ENCODE data around the gene AGPAT2. TPM values are rescaled to one million over a fixed set of nuclear protein-coding genes. Genes with fewer than 3 reads are reported as not detected.
A peak's percentile ranks its signal among the peaks of the same experiment; 100 is the strongest.

Gene AGPAT2
- polyA plus RNA-seq, 1 of the 3 experiments (the other 2 are of a cell fraction), result 46.8 TPM

- Histone ChIP-seq H3K4me1 (ENCODE audit: control insufficient read depth in 1 of 2, insufficient read depth in 2 of 2, low read depth in 1 of 2, low read length in 1 of 2) (peaks cover 12 to 27% of the 10 kb centered on the region in 2 experiments; a peak in 2 of 4 replicates), H3K9ac (peak overlapping the region; percentile 95), H3F3A (replicated peaks; ENCODE audit: insufficient read depth) (peaks cover 24% of the 10 kb centered on the region), H3K27ac (ENCODE audit: low read depth in 2 of 2, low read length in 1 of 2) (peak overlapping the region; percentile 49 to 58), H3K9me2 (no peaks in the 10 kb centered on the region), H3K36me3 (replicated peaks in 1 of 2; ENCODE audit: control insufficient read depth in 1 of 2, insufficient read depth in 2 of 2, low read length in 1 of 2) (peaks cover 25 to 32% of the 10 kb centered on the region in 2 experiments), H4K20me1 (ENCODE audit: insufficient read depth) (peaks cover 64% of the 10 kb centered on the region), H3K4me2 (peak overlapping the region; percentile 84), H3K27me3 (ENCODE audit: insufficient read depth) (no peaks in the 10 kb centered on the region), H3K79me2 (ENCODE audit: insufficient read depth) (peaks cover 65% of the 10 kb centered on the region), H3K9me3 (no peaks in the 10 kb centered on the region), H3K4me3 (ENCODE audit: low read depth in 2 of 2, low read length in 1 of 2) (peak overlapping the region; percentile 83 to 85), H2AFZ (ENCODE audit: low read depth) (no peak overlapping the region)
- ChIA-PET CTCF (interaction anchor here (4.6 to 6.8 kb wide), 3 partner anchors 11 to 52 kb away, joined by 44 to 99 read pairs (median 53); partner anchors contain the start of genes DIPK1B and LCN8), POLR2A (interaction anchor here (1.3 to 5.2 kb wide), 3 partner anchors 12 to 61 kb away, joined by 3 to 51 read pairs (median 4); no protein-coding TSS in a partner anchor)
- TF ChIP-seq NFIC (IDR thresholded peaks at IDR 0.05; ENCODE audit: borderline replicate concordance) (no peak), FOXM1 (IDR thresholded peaks at IDR 0.05; ENCODE audit: low read depth) (no peak), RFX5 (IDR thresholded peaks at IDR 0.05; ENCODE audit: low read length) (no peak), SIN3A (IDR thresholded peaks at IDR 0.05; ENCODE audit: borderline replicate concordance, low read depth, low read length) (no peak), PBX3 (IDR thresholded peaks at IDR 0.05) (no peak), RCOR1 (IDR thresholded peaks at IDR 0.05; ENCODE audit: low read length) (no peak), NRF1 (IDR thresholded peaks at IDR 0.05; ENCODE audit: low read depth, low read length) (no peak), RAD21 (IDR thresholded peaks at IDR 0.05; ENCODE audit: low read length) (no peak), POLR2AphosphoS5 (IDR thresholded peaks at IDR 0.05; ENCODE audit: low read depth, low read length) (no peak), EZH2phosphoT487 (IDR thresholded peaks at IDR 0.05; ENCODE audit: borderline replicate concordance, low read depth) (no peak), JUND (IDR thresholded peaks at IDR 0.05) (no peak), YY1 (IDR thresholded peaks at IDR 0.05; ENCODE audit: low read depth) (no peak), MXI1 (IDR thresholded peaks at IDR 0.05; ENCODE audit: low read depth, low read length) (no peak), EP300 (IDR thresholded peaks at IDR 0.05; ENCODE audit: borderline replicate concordance in 1 of 2, low read depth in 1 of 2, low read length in 1 of 2) (no peak), GABPA (IDR thresholded peaks at IDR 0.05; ENCODE audit: low read depth) (no peak), ZBTB33 (IDR thresholded peaks at IDR 0.05; ENCODE audit: borderline replicate concordance, low read depth) (no peak), ELF1 (IDR thresholded peaks at IDR 0.05) (no peak)
- DNase-seq, result no peak
- 41% methylated on average over 12 of the region's 16 CpGs for WGBS (ENCODE audit: low lambda C conversion rate)
Measured at GRCh38 chr9:136726118-136726517, 38.9 kb upstream of the AGPAT2 start.
